ENCODE data around the gene PLPP2.
"Not testable (repeated sequence)": the region's sequence is repeated elsewhere in the genome, so short reads cannot be mapped to it uniquely, and the experiment has no call there.

Gene PLPP2

DNA sequence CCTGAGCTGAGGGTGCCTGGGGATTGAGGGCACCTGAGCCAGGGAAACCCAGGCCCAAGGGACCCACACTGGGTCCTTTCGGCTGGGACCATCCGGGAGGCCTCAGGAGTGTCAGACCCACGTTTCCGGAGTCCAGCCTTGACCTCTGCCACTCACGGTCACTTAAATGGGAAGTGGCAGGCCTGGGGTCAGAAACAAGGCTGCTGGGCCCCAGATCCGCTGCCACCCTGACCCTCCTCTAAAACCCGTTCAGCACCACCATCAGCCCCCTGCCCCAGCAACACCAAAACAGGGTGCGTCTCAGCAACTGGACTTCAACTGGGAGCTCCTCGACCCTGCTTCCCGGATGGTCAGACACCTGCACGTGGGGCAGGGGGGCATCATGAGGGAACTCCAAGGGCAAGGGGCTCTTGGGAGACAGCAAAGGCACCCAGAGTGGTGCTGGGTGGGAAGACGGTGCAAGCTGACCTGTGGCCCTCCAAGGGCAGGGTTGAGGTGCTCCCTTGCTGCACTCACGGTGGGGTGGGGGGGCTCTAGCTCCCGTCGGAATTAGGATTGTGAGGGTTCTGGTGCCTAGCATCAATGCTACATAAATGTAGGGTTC is 1.2 kb upstream of the PLPP2 start:
- DNase-seq, result no peak

- DNase-seq, result no peak
Measured at GRCh38 chr19:291561-292280, 518 bp upstream of the PLPP2 start.

DNA sequence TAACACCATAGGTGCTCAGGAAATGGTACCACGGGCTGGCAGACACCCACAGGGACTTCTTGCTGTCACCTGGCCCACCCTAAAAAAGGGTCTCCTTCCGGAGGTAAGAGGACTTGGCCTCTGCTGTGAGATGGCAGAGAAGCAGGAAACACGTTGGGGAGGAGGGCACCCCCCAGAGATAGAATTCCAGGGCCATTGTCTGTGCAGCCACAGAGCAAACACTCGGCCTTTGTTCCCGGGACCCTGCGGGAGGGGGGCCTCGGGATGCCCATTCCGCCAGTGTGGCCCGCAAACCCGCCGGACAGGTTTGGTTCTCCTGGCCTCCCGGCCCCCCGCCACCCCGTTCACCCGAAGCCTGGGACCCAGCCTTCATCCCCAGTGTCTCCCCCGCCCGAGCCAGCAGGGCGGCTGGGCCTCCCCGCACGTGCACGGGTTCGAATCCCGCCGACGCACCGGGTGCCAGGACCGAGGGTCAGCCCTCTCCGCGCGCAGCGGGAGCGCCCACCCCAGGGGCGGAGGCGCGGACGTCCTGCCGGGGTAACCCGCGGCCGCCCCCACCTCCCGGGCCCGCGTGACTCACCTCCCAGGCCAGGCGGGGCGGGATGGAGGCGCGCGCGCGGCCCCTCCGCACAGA is 714 bp downstream of the PLPP2 start:
- DNase-seq, result no peak

DNA sequence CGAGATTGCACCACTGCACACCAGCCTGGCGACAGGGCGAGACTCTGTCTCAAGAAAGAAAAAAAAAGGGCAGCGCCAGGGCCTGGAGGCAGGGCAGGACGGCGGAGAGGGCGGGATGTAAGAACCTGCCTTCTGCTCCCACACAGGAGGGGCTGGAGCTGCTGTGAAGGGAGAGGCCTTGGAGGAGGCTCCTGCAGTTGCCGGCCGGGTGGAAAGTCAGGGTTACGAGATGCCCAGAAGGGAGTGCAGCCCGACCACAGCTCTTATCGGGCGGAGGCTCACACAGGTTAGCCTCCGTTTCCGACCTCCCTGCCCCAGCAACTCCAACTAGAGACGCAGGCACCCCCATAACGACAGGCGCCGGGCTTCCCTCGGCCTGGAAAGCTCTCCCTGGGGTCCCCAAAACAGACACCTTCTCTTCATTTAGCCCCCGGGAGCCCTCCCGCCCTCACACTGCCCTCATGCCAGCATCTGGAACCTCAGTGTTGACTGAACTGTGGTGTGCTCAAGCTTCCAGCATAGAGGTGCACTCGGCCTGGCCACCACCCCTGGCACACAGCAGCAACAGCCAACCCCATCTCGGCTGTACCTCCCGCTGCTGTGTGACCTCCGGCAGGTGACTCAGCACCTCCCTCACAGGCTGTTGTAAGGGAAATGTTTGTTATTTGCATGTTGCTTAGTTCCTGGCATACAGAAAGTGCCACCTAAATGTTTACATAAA is 1.4 kb downstream of the PLPP2 start:
- no peak for DNase-seq

DNA sequence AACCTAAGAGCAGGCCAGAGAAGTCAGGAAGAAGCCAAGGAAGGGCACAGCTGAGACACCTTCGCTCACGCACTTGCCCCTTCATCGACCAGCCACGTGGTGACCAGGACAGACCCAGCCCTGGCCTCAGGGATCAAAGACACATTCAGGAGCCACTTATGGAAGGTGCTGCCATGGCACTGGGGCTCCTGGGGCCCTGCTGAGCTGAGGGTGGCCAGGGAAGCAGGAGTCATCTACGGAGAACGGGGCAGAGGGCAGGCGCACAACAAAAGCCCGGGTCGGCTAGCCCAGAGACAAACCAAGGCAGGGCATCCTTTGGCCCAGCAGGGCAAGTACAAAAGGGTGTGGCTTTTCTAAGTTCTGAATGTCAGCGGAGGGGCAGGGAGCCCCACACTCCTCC is 2.3 kb downstream of the PLPP2 start:
- no peak for DNase-seq

GRCh38 chr19:287381-287871 is 3.8 kb downstream of the PLPP2 start:
- DNase-seq, result no peak

DNA sequence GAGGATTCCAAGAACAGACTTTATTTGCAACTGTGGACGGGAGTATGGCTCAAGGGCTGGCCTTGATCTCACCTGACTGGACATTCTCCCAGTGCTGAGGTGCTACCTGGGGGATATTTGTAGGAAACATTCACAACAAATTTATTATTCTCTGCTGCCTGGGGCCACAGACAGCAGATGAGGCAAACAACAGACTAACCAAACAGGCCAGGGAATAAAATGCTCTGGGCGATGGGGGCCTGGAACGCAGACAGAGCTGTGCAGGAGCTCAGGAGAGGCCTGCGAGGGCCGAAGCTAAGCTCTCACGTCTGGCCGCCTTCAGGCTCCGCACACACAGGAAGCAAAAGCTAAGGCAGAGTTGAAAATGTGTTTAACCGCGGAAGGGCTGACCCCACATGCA is 7.8 kb downstream of the PLPP2 start:
- no peak for DNase-seq

GRCh38 chr19:282501-282900 is 8.7 kb downstream of the PLPP2 start:
- no peak for DNase-seq

DNA sequence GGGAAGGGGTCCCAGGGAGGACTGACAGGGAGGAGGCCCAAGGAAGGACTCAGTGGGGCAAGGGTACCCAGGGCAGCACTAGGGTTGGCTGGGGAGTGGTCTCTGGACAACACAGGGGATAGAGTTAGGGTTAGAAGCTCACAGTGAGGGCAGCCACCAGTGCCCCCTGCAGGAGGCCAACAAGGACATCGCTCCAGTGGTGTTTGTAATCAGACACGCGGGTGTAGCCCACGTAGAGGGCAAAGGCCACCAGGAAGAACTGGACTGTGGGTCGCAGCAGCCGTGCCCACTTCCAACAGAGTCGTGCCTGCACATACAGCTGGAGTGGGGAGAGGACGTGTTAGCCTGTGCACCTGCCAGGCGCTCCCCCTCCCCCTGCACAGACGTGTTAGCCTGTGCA is 9.2 kb downstream of the PLPP2 start:
- DNase-seq, result no peak

DNA sequence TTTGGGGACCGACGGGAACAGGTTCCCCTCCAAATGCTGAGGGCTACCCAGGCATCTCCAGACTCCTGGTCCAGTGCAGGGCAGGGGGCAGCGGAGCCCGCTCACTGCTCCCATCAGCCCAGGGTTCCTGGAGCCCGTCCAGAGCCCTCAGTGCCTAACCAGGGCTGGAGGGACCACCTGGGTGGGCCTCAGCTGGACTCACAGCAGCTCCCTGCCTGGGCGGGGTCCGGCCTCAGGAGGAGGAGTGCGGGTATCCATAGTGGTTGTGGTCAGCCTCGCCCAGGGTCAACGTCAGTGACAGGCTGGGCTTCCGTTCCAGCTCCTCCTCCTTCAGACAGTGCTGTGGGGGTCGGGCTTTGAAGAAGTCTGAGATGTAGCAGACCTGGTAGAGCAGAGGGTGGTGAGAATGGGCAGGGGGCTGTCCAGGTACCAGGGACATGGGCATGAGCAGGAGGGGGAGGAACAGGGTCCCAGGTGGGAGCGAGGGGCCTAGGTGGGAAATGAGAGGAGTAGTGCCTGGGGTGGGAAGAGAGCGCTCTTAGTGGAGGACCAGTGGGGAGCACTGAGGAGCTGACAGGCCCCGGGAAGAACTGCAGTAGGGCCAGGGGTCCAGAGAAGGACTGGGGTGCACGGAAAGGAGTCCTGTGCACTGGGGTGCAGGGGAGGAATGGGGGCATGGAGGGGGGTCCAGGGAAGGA is 9.9 kb downstream of the PLPP2 start:
- DNase-seq, result no peak

DNA sequence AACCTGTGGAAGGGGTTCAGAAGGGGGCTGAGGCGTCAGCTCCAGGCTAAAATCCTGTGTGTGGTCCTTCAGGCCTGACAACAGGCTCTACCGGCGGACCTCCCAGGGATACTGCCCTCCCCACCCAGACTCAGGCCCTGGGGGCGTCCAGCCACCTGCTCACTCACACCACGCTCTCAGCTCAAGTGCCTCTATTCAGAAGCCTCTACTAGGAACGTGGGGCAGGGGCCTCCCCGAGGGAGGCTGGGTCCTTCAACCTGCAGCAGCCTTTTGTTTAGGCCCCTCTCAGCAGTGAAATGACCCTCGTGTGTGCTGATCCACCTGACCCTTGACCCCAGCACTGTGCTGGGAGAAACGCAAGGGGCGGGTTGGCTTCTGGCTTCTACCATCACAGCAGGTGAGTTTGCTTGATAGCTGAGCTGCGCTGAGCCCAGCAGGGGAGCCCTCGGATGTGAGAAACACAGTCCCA is 10.6 kb downstream of the PLPP2 start:
- DNase-seq, result no peak

DNA sequence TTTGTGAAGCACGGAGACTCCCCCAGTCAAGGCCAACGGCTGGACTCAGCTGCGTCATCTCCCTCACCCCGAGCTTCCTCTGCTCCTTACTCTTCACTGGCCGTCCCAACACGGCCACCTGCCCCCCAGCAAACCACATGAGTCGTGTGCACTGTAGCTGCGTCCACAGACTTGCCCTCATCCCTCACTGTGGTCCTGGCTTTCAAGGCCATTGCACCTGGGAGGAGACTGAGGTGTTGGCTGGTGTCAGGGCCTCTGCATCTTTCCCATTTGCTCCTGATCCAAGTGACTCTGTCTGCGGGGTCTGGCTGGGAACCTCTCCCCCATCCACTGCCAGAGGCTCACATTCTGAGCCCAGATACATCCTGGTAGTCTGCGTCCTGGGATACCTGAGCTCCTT is 11.5 kb downstream of the PLPP2 start:
- no peak for DNase-seq

- DNase-seq, result no peak
Measured at GRCh38 chr19:279231-279630, 12.0 kb downstream of the PLPP2 start.

- no peak for DNase-seq
Measured at GRCh38 chr19:277581-278165, 13.5 kb downstream of the PLPP2 start.

DNA sequence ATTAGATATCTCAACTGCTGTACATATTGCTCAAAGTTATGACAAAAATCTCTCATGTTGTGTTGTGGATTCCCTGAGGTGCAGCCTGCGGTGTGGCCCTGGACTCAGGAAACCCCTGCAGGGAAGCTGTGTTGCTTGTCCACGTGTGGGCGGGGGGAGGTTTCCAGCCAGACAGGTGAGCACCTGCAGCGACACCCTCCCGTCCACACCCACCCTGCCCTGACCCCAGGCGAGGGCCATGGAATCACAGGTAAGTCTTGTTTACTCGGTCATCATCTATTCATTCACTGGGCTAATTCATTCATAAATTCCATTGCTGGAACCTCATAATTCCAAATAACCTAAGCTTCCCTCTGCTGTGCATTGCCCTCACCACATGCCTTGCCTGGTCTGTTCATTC is 14.1 kb downstream of the PLPP2 start:
- DNase-seq, result no peak

DNA sequence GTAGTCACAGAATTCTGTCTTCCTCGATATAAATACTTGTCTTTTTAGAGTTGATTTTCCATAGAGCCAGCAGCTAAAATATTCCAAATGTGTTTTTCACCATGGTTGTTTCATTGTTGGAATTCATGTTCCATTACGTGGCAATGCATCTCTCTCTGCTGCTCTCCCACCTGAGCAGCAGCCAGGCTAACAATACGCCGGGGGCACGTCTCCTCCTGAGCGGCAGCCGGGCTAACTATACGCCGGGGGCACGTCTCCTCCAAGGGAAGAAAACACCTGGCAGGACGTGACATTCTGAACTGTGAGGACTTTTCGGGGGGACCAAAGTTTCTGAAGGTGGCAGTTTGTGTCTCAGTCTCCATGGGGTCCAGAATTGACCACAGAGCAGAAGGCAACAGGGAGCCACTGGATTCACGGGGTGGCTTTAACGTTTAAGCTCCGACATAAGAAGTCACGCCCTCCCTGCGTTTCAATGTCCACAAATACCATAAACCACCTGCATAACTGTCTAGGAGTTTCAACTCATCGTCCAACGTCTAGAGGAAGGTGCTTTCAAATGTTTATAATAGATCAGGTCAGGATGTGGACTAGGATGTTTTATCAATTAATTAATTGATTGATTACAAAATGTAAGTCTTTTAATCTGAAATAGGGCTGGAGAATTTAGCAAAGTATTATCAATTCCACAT is 15.1 kb downstream of the PLPP2 start:
- DNase-seq, result no peak

GRCh38 chr19:275000-275399 is 16.2 kb downstream of the PLPP2 start:
- no peak for DNase-seq

DNA sequence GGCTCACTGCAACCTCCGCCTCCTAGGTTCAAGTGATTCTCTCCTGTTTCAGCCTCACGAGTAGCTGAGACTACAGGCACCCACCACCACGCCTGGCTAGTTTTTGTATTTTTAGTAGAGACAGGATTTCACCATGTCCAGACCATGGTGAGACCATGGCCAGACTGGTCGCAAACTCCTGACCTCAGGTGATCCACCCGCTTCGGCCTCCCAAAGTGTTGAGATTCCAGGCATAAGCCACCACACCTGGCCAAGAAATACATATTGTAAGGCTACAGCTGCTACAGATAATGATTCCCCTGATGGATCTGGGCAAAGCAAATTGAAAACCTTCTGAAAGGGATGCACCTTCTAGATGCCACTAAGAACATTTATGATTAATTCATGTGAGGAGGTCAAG is 17.8 kb downstream of the PLPP2 start:
- DNase-seq, result no peak

DNA sequence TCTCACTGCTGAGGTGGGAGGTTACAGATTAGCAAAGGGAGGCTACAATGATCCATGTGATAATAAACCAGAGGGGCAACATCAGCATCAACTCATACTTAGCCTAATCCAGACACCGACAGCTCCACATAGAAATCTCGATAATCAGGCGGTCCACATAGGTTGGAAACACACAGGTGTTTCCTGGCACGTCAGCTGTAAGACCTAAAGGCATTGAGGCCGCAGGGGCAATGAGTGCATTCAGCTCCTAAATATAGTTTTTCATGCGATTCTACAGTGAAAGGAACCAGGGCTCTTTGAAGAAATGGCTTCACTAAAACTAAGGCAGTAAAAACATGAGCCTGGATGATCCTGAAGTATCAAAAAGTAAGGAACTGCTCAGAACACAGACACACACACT is 19.3 kb downstream of the PLPP2 start:
- no peak for DNase-seq

GRCh38 chr19:270766-271318 is 20.4 kb downstream of the PLPP2 start:
- not testable (repeated sequence) for DNase-seq

- DNase-seq, result no peak
Measured at GRCh38 chr19:269241-269640, 22.0 kb downstream of the PLPP2 start.

- DNase-seq, result no peak
Measured at GRCh38 chr19:262125-262524, 29.1 kb downstream of the PLPP2 start.

All from GF-D8 (cell line).